Esophagus (tissue), 2 donors: ENCODE measurements around the gene CFD. TPM values are rescaled to one million over a fixed set of nuclear protein-coding genes. Genes with fewer than 3 reads are reported as not detected.

ENCODE experiments used
- H3K27ac ChIP-seq, 2 donors: one replicate each; pipeline ENCODE4 v1.5.1; 2013; ENCODE audit warnings: low read depth in 2 of 2, mild to moderate bottlenecking in 2 of 2, inconsistent platforms in 1 of 2, low read length in 1 of 2, moderate library complexity in 1 of 2
- H3K27me3 ChIP-seq, 2 donors: one replicate each; pipeline ENCODE4 v1.6.1; 2013; ENCODE audit warnings: low read length in 2 of 2, control low read depth in 1 of 2, mild to moderate bottlenecking in 1 of 2; ENCODE audit not compliant: insufficient read depth in 2 of 2, control insufficient read depth in 1 of 2
- H3K36me3 ChIP-seq, 2 donors: one replicate each; pipeline ENCODE4 v1.6.1; 2013; ENCODE audit warnings: low read length in 1 of 2; ENCODE audit not compliant: control insufficient read depth in 2 of 2, insufficient read depth in 2 of 2
- H3K4me1 ChIP-seq, 2 donors: one replicate each; pipeline ENCODE4 v1.6.1; 2013; ENCODE audit warnings: low read length in 1 of 2; ENCODE audit not compliant: control insufficient read depth in 2 of 2, insufficient read depth in 2 of 2
- H3K4me3 ChIP-seq, 2 donors: one replicate each; pipeline ENCODE4 v1.5.1; 2013; ENCODE audit warnings: low read length in 2 of 2, mild to moderate bottlenecking in 2 of 2, low read depth in 1 of 2, moderate library complexity in 1 of 2
- H3K9me3 ChIP-seq, 2 donors: one replicate each; pipeline ENCODE4 v1.6.1; 2013; ENCODE audit warnings: mild to moderate bottlenecking in 2 of 2, low read depth in 1 of 2, low read length in 1 of 2, moderate library complexity in 1 of 2; ENCODE audit not compliant: control insufficient read depth in 2 of 2, insufficient read depth in 1 of 2
- WGBS, 2 donors: extraction: QIAGEN DNeasy Blood & Tissue Kit; methylation state at CpG; one replicate each; pipeline ENCODE4 v1.1.7; 2013; 5-methylcytosine and 5-hydroxymethylcytosine counted together
- polyA plus RNA-seq, 2 donors: library from polyadenylated mRNA; stranded (reverse); fragments of 200-250 nt; gene quantifications; one replicate each; pipeline ENCODE4 v1.2.3, GENCODE V29; 2013
- donor health status: healthy with polysubstance abuse.
- donor health status: Bipolar disorder and iron deficiency.

CFD gene
- polyA plus RNA-seq, result 10 to 100 TPM; 32.6 to 95.2 TPM

DNA sequence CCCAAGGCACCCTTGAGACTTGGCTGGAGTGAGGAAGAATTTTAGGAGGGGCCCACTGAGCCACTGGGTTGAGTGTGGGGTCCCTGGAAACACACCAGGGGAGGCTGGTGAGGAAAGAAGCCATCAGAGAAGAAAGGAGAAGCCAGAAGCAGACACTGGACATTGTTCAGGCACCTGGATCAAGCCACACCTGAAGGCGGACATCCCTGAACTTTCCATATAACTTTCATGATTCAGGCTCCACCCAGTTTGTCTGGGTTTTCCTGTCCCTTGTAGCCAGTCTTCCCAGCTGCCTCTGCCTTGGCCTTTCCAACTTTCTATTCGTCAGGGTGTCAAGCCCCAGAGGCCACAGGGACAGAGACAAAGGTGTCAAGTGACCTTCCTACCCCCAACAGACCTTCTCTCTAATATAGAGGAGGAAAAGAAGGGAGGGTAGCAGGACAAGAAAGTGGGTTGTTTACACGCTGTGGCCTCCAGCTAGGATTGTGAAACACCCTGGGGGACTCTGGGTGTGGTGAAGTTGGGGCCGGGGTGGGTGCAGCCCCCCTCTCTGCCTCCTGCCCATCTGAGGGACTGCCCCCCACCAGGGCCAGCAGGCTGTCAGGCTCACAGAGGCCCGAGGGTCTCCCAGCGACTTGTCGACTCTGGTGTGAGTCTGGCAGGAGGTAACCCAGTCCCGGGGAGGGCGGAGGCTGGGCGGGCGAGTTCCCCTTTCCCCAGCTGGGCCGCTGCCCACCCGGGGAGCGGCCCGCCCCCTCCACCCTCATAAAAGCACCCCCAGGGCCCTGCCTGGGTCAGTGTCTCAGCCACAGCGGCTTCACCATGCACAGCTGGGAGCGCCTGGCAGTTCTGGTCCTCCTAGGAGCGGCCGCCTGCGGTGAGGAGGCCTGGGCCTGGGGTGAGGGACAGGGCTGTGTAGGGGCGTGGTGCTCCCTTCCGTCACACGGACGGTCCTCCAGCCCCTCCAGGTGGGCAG is at the start of gene CFD:
Gene CFD (plus strand): TSS at position 797 of the 976 bp plus-strand sequence. CDS start 26 bp downstream, at position 823.
- Histone ChIP-seq H3K4me1 (peaks cover 0 to 8% of the 10 kb centered on the region in 2 donors), H3K36me3 (no peaks in the 10 kb centered on the region), H3K9me3 (no peaks in the 10 kb centered on the region), H3K27me3 (no peaks in the 10 kb centered on the region), H3K4me3 (peak within 1 kb of the TSS; percentile 42 to 51), H3K27ac (peak within 1 kb of the TSS; percentile 43 to 72)
- WGBS, 2 donors, result 38 to 39% methylated on average over 23 to 24 of the region's 24 CpGs

DNA sequence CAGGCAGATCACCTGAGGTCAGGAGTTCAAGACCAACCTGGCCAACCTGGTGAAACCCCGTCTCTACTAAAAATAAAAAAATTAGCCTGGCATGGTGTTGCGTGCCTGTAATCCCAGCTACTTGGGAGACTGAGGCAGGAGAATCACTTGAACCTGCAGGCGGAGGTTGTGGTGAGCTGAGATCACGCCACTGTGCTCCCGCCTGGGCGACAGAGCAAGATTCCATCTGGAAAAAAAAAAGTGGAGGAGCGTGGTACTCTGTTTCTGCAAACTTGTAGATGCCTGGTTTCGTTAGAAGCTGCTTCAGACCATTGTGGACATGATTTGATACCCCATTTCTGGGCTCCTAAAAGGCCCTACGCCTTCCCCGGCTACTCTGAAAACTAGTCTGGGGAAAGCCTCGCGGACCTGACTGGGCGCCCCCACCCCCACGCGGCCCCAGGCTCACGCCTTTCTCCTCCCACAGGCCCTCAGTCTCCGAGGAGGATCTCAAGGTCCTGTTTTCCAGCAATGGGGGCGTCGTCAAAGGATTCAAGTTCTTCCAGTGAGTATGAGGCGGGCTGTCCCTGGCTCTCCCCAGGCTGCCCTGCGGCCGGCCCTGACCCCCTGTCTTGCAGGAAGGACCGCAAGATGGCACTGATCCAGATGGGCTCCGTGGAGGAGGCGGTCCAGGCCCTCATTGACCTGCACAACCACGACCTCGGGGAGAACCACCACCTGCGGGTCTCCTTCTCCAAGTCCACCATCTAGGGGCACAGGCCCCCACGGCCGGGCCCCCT is 49.2 kb upstream of the CFD start:
- no peak overlapping the region for H3K4me3 ChIP-seq
- no peaks in the 10 kb centered on the region for H3K27me3 ChIP-seq
- no peak overlapping the region for H3K27ac ChIP-seq
- peaks cover 6 to 65% of the 10 kb centered on the region in 2 donors for H3K36me3 ChIP-seq
- H3K4me1 ChIP-seq, result peaks cover 0 to 4% of the 10 kb centered on the region in 2 donors
- 83% methylated on average over 30 of the region's 30 CpGs for WGBS, 2 donors
- peaks cover 0 to 2% of the 10 kb centered on the region in 2 donors for H3K9me3 ChIP-seq

DNA sequence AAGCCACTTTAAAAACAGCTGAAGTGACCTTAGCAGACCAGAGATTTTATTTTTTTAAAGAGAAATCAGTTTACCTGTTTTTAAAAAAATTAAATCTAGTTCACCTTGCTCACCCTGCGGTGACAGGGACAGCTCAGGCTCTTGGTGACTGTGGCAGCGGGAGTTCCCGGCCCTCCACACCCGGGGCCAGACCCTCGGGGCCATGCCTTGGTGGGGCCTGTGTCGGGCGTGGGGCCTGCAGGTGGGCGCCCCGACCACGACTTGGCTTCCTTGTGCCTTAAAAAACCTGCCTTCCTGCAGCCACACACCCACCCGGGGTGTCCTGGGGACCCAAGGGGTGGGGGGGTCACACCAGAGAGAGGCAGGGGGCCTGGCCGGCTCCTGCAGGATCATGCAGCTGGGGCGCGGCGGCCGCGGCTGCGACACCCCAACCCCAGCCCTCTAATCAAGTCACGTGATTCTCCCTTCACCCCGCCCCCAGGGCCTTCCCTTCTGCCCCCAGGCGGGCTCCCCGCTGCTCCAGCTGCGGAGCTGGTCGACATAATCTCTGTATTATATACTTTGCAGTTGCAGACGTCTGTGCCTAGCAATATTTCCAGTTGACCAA is 48.5 kb upstream of the CFD start:
- H3K4me3 ChIP-seq, result no peak overlapping the region
- H3K27me3 ChIP-seq, result no peaks in the 10 kb centered on the region
- H3K27ac ChIP-seq, result no peak overlapping the region
- peaks cover 0 to 2% of the 10 kb centered on the region in 2 donors for H3K9me3 ChIP-seq
- WGBS, 2 donors, result 81 to 86% methylated on average over 25 of the region's 25 CpGs
- no peaks in the 10 kb centered on the region for H3K4me1 ChIP-seq
- peaks cover 3 to 58% of the 10 kb centered on the region in 2 donors for H3K36me3 ChIP-seq

DNA sequence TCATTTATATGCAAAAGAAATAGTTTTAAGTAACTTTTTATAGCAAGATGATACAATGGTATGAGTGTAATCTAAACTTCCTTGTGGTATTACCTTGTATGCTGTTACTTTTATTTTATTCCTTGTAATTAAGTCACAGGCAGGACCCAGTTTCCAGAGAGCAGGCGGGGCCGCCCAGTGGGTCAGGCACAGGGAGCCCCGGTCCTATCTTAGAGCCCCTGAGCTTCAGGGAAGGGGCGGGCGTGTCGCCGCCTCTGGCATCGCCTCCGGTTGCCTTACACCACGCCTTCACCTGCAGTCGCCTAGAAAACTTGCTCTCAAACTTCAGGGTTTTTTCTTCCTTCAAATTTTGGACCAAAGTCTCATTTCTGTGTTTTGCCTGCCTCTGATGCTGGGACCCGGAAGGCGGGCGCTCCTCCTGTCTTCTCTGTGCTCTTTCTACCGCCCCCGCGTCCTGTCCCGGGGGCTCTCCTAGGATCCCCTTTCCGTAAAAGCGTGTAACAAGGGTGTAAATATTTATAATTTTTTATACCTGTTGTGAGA is 47.9 kb upstream of the CFD start:
- peaks cover 0 to 2% of the 10 kb centered on the region in 2 donors for H3K9me3 ChIP-seq
- H3K27me3 ChIP-seq, result no peaks in the 10 kb centered on the region
- WGBS, 2 donors, result 90% methylated on average over 20 of the region's 20 CpGs
- no peak overlapping the region for H3K4me3 ChIP-seq
- H3K36me3 ChIP-seq, result peaks cover 3 to 52% of the 10 kb centered on the region in 2 donors
- no peak overlapping the region for H3K27ac ChIP-seq
- H3K4me1 ChIP-seq, result no peaks in the 10 kb centered on the region

DNA sequence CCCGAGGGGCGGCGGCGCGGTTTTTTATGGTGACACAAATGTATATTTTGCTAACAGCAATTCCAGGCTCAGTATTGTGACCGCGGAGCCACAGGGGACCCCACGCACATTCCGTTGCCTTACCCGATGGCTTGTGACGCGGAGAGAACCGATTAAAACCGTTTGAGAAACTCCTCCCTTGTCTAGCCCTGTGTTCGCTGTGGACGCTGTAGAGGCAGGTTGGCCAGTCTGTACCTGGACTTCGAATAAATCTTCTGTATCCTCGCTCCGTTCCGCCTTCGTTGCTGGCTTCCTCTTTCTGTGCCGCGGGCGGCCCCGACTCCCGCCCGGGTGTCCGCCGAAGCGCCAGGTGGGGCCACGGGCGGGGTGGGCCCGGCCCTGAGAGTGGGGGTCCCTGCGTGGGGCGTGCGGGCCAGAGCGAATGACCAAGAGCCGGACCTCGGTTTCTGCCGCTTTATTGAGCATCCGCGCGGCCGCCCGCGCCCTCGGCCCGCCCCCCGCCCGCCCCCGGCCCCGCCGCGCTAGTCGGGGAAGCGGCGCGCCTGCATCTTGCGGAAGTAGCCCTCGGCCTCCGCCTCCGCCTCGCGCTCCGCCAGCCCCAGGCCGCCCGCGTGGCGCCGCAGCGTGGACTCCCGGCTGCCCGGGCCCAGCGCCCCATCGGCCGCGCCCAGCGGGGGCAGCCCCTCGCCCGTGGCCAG is 47.3 kb upstream of the CFD start:
- H3K36me3 ChIP-seq, result peaks cover 3 to 45% of the 10 kb centered on the region in 2 donors
- no peaks in the 10 kb centered on the region for H3K27me3 ChIP-seq
- no peak overlapping the region for H3K27ac ChIP-seq
- WGBS, 2 donors, result 91 to 92% methylated on average over 74 to 80 of the region's 80 CpGs
- H3K4me3 ChIP-seq, result no peak overlapping the region
- peaks cover 0 to 2% of the 10 kb centered on the region in 2 donors for H3K9me3 ChIP-seq
- no peaks in the 10 kb centered on the region for H3K4me1 ChIP-seq

DNA sequence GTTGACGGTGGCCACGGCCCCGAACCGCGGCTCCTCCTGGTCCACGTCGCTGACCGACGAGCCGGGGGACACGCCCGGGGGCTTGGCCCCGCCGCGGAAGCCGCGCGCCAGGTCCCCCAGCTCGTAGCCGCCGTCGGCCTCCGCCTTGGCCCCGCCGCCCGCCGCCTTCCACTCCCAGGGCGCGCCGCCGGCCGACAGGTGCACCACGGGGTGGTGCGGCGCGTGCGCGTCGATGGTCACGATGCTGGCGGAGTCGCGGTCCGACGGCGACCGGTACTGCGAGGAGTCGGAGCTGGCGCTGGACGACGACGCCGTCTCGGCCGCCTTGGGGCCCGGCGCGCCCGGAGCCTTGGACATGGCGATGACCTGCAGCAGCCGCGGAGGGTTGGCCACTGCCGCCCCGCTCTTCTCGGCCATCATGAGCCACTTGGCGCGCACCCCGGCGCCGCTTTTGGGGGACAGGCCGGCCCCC is 46.7 kb upstream of the CFD start:
- peaks cover 3 to 41% of the 10 kb centered on the region in 2 donors for H3K36me3 ChIP-seq
- no peaks in the 10 kb centered on the region for H3K4me1 ChIP-seq
- H3K9me3 ChIP-seq, result peaks cover 0 to 2% of the 10 kb centered on the region in 2 donors
- WGBS, 2 donors, result 95% methylated on average over 67 to 72 of the region's 72 CpGs
- H3K27ac ChIP-seq, result no peak overlapping the region
- no peak overlapping the region for H3K4me3 ChIP-seq
- no peaks in the 10 kb centered on the region for H3K27me3 ChIP-seq

DNA sequence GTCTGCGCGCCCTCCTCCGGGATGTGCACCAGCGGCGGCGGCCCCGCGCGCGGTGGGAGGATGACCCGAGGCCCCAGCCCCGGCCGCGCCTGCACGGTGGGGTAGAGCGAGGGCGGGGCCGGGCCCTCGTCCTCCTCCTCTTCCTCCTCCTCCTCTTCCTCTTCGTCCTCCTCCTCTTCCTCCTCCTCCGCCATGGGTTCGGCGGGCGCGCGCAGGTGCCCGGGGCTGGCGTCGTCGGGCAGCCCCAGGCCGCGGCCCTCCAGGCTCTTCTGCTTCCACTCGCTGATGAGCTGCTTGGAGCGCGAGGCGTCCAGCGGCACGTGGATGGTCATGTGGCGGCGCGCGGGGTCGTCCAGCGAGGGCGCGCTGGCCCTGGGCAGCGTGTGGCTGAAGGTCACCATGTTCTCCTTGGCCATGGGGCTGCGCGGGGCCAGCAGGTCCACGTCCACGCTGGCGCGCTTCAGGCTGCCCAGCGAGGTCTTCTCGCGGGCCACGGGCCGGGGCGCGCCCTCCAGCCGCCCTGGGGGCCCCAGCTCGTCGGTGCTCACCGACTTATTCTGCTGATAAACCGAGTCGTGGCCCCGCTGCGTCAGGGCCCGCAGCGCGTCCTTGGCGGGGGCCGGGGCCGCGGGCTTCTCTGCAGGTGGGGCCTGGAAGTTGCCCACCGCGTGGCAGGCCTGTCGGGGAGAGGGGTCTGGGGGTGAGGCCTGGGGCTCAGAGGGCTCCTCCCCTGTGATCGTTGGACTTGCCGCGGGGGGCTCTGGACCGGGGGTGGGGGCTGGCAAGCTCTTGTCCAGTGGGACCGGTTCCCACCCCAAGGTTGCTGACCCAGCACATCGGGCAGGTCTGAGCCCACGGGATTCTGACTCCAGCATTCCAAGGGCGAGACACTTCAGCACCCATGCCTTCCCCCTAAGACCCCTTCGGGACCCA is 46.0 kb upstream of the CFD start:
- H3K4me1 ChIP-seq, result no peaks in the 10 kb centered on the region
- H3K4me3 ChIP-seq, result no peak overlapping the region
- H3K36me3 ChIP-seq, result peaks cover 3 to 37% of the 10 kb centered on the region in 2 donors
- 90% methylated on average over 76 to 87 of the region's 87 CpGs for WGBS, 2 donors
- no peaks in the 10 kb centered on the region for H3K27me3 ChIP-seq
- peaks cover 0 to 2% of the 10 kb centered on the region in 2 donors for H3K9me3 ChIP-seq
- H3K27ac ChIP-seq, result no peak overlapping the region
